Vagina (tissue), 2 donors: ENCODE results near the gene ERBB4. TPM values are rescaled to one million over a fixed set of nuclear protein-coding genes. Genes with fewer than 3 reads are reported as not detected.

ENCODE experiments used
- DNase-seq, 2 donors: peaks; one replicate each; pipeline ENCODE4 v3.0.0-alpha.2; 2017; ENCODE audit errors: extremely low spot score in 2 of 2
- H3K27ac ChIP-seq: fragments of 200-600 bp; sonication (generic); one replicate; pipeline ENCODE4 v1.5.1; 2019
- H3K27me3 ChIP-seq: fragments of 200-600 bp; sonication (generic); one replicate; pipeline ENCODE4 v1.5.1; 2019
- H3K36me3 ChIP-seq, 2 donors: fragments of 200-600 bp; sonication (generic); one replicate each; pipeline ENCODE4 v1.5.1; 2017 to 2019
- H3K4me1 ChIP-seq: fragments of 200-600 bp; sonication (generic); one replicate; pipeline ENCODE4 v1.5.1; 2019
- H3K4me3 ChIP-seq, 2 donors: fragments of 200-600 bp; sonication (generic); 1 replicate in 1 of 2; 2 replicates in 1 of 2; pipeline ENCODE4 v1.5.1; 2016 to 2019
- H3K9me3 ChIP-seq: fragments of 200-600 bp; sonication (generic); one replicate; pipeline ENCODE4 v1.5.1; 2019
- POLR2A ChIP-seq, 2 donors: fragments of 450-650 bp; IDR thresholded peaks; one replicate each; pipeline ENCODE4 v1.6.1; 2017; ENCODE audit warnings: antibody characterized with exemption in 2 of 2, mild to moderate bottlenecking in 2 of 2, moderate library complexity in 2 of 2
- POLR2AphosphoS5 ChIP-seq, 2 donors: sonication (generic); formaldehyde crosslinking; IDR thresholded peaks; one replicate each; pipeline ENCODE4 v1.9.0; 2017; ENCODE audit warnings: antibody characterized with exemption in 2 of 2, mild to moderate bottlenecking in 2 of 2, low read depth in 1 of 2; ENCODE audit not compliant: insufficient read depth in 1 of 2
- intact Hi-C: fragments of 100-400 bp; cut with DNase I; formaldehyde crosslinking; loops from one replicate; pipeline ENCODE4 v1.15.1; 2023
- total RNA-seq: library from RNA; depleted of rRNA; stranded (reverse); fragments of >200 nt; gene quantifications from one replicate; pipeline ENCODE4 v1.2.3, GENCODE V29; 2016
- TF ChIP-seq, protein P1 (sequence below), 3 experiments: fragments of 450-650 bp in 2 of 3; fragments of 200-600 bp in 1 of 3; sonication (generic) in 1 of 3; IDR thresholded peaks; one replicate each; pipeline ENCODE4 v1.5.1; 2017 to 2019; ENCODE audit warnings: antibody characterized with exemption in 3 of 3, mild to moderate bottlenecking in 2 of 3, moderate library complexity in 2 of 3

ERBB4 gene
- total RNA-seq, 1 donor from 2014 or later: 0.25 TPM

DNA sequence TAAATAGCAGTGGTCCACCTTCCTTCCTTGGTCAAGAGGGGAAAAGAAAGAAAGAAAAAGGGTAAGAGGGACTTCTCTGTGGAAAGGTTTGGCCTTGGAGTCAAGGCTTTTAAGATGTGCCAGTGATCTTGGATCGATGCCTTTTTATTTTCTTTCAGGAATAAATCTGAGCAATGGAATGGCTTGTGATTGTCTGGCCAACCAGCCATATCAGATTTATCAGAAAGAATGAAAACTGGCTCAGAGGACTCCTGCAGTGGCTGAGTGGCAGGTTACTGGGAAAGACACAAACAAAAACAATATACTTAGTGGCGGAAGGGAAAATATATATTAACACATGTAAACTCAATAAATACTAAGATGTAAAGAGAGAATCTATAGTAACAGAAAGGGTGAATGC, 4.3 kb downstream of the ERBB4 start:
- no peak for DNase-seq
- no peak overlapping the region for H3K4me3 ChIP-seq
- H3K36me3 ChIP-seq: no peaks in the 10 kb centered on the region
- H3K27me3 ChIP-seq: no peaks in the 10 kb centered on the region
- TF ChIP-seq, protein P1, sequence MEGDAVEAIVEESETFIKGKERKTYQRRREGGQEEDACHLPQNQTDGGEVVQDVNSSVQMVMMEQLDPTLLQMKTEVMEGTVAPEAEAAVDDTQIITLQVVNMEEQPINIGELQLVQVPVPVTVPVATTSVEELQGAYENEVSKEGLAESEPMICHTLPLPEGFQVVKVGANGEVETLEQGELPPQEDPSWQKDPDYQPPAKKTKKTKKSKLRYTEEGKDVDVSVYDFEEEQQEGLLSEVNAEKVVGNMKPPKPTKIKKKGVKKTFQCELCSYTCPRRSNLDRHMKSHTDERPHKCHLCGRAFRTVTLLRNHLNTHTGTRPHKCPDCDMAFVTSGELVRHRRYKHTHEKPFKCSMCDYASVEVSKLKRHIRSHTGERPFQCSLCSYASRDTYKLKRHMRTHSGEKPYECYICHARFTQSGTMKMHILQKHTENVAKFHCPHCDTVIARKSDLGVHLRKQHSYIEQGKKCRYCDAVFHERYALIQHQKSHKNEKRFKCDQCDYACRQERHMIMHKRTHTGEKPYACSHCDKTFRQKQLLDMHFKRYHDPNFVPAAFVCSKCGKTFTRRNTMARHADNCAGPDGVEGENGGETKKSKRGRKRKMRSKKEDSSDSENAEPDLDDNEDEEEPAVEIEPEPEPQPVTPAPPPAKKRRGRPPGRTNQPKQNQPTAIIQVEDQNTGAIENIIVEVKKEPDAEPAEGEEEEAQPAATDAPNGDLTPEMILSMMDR (IDR thresholded peaks at IDR 0.05): no peak
- no peak overlapping the region for H3K27ac ChIP-seq
- intact Hi-C loops: no loop called here
- no peaks in the 10 kb centered on the region for H3K9me3 ChIP-seq
- peaks cover 24% of the 10 kb centered on the region for H3K4me1 ChIP-seq

DNA sequence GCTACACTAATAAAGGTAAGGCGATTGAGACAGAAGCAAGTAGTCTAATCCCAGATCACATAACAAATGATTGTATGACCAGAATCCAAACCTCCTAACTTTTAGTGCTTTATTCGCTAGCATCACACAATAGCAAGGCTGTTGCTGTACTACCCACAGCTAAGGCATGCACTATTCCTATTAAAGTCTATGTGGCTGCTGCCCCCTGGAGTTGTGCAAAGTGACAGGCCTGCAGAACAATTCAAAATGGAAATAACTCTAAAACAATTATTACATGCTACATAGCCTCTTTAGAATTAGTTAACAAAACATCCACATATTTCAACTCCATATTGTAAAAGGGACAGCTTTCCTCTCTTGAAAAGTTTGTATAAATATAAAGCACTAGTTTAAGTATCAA, 6.0 kb downstream of the ERBB4 start:
- no peak overlapping the region for H3K4me3 ChIP-seq
- intact Hi-C loops: no loop called here
- no peak for DNase-seq
- H3K27me3 ChIP-seq: no peaks in the 10 kb centered on the region
- H3K27ac ChIP-seq: no peak overlapping the region
- no peaks in the 10 kb centered on the region for H3K9me3 ChIP-seq
- H3K36me3 ChIP-seq: no peaks in the 10 kb centered on the region
- TF ChIP-seq, protein P1 (IDR thresholded peaks at IDR 0.05): no peak
- no peak for TF ChIP-seq POLR2AphosphoS5 (IDR thresholded peaks at IDR 0.05; ENCODE audit: insufficient read depth in 1 of 2, low read depth in 1 of 2)
- TF ChIP-seq POLR2A (IDR thresholded peaks at IDR 0.05): no peak
- peaks cover 16% of the 10 kb centered on the region for H3K4me1 ChIP-seq

DNA sequence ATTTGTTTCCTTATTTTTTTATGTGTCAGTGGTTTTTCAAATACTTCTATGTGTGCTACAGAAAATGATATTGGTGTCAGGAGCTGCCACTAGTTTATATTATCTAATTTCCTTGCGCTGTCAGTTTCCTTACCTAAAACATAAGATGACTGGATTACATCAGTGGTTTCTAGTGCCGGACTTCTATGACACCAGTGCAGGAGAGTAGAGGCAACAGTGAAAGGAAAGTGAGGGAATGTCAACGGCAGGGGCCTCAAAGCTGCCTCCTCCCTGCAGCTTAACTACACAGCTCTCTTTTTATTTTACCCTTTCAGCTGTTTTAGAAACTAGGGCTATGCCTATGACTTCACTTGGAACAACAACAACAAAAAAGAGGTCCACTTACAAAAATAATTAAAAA, 6.5 kb downstream of the ERBB4 start:
- TF ChIP-seq POLR2A (IDR thresholded peaks at IDR 0.05): no peak
- no peak for TF ChIP-seq POLR2AphosphoS5 (IDR thresholded peaks at IDR 0.05; ENCODE audit: insufficient read depth in 1 of 2, low read depth in 1 of 2)
- TF ChIP-seq, protein P1 (IDR thresholded peaks at IDR 0.05): no peak
- DNase-seq: no peak
- Histone ChIP-seq H3K27ac (no peak overlapping the region), H3K9me3 (no peaks in the 10 kb centered on the region), H3K4me1 (peaks cover 11% of the 10 kb centered on the region), H3K36me3 (no peaks in the 10 kb centered on the region), H3K27me3 (no peaks in the 10 kb centered on the region), H3K4me3 (no peak overlapping the region)
- intact Hi-C loops: no loop called here

DNA sequence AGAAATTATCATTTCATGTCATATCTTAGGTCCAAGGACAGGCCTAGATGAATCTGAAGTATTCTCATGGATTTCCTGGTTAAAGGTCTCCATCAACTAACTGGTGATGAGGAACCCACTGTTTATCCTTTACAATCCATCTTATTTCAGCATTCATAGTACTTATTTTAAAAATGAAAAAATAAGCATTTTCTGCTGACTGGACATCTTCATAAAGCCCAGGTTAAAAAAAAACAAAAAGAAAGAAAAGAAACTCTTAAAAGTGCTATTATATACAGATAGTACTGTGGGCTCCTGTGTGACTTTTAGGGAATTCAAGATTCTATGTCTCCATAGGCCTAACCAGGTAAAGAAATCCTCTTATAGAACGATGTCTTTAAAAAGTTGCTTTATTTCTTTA, 7.1 kb downstream of the ERBB4 start:
- no peak overlapping the region for H3K27ac ChIP-seq
- no peaks in the 10 kb centered on the region for H3K27me3 ChIP-seq
- no peak for TF ChIP-seq POLR2A (IDR thresholded peaks at IDR 0.05)
- TF ChIP-seq, protein P1 (IDR thresholded peaks at IDR 0.05): no peak
- TF ChIP-seq POLR2AphosphoS5 (IDR thresholded peaks at IDR 0.05; ENCODE audit: insufficient read depth in 1 of 2, low read depth in 1 of 2): no peak
- DNase-seq: no peak
- intact Hi-C loops: no loop called here
- H3K4me1 ChIP-seq: peaks cover 5% of the 10 kb centered on the region
- H3K4me3 ChIP-seq: no peak overlapping the region
- no peaks in the 10 kb centered on the region for H3K36me3 ChIP-seq
- no peaks in the 10 kb centered on the region for H3K9me3 ChIP-seq

DNA sequence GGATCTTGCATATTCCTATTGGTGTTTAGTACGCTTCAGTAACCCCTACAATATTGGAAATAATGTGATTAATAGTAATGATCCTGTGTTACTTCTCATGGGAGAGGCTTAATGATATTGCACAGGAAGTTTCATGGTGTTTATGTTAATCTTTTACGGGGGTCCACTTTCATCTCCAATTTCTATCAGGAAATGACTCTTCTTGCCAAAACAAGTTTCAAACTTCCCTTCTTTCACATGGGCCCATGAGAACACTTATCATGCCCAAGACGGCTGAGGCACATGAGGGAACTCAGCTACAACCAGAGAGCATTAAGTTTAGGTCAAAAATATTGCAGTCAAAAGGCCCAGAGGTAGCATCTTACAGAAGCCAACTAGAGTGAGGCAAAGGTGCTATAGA, 7.6 kb downstream of the ERBB4 start:
- H3K27me3 ChIP-seq: no peaks in the 10 kb centered on the region
- no peaks in the 10 kb centered on the region for H3K9me3 ChIP-seq
- H3K4me1 ChIP-seq: no peaks in the 10 kb centered on the region
- H3K27ac ChIP-seq: no peak overlapping the region
- H3K4me3 ChIP-seq: no peak overlapping the region
- no peak for TF ChIP-seq POLR2A (IDR thresholded peaks at IDR 0.05)
- TF ChIP-seq, protein P1 (IDR thresholded peaks at IDR 0.05): no peak
- TF ChIP-seq POLR2AphosphoS5 (IDR thresholded peaks at IDR 0.05; ENCODE audit: insufficient read depth in 1 of 2, low read depth in 1 of 2): no peak
- intact Hi-C loops: no loop called here
- H3K36me3 ChIP-seq: no peaks in the 10 kb centered on the region
- no peak for DNase-seq
